Hippocampal formation (tissue), 2 donors: Measurements from ENCODE around the gene ATP1A4.

Source experiments
- DNase-seq, 2 donors: peaks; one replicate each; lab custom pipeline; 2025; lab: John Stamatoyannopoulos, UW

ATP1A4 gene

GRCh38 chr1:160206421-160207117 lies 55.2 kb downstream of the ATP1A4 start:
- DNase-seq: no peak

GRCh38 chr1:160207118-160207650 lies 55.8 kb downstream of the ATP1A4 start:
- no peak for DNase-seq

- DNase-seq: no peak
These were observed 56.6 kb downstream of the ATP1A4 start for GRCh38 chr1:160207771-160208556.

- no peak for DNase-seq
These were observed 57.3 kb downstream of the ATP1A4 start for GRCh38 chr1:160208557-160209320.

- peak in 1 of 2 donors; percentile 20 for DNase-seq
These were observed 58.1 kb downstream of the ATP1A4 start for GRCh38 chr1:160209321-160210046.

GRCh38 chr1:160210561-160210960 lies 59.2 kb downstream of the ATP1A4 start:
- peak in 1 of 2 donors; percentile 24 for DNase-seq

- DNase-seq: peak; percentile 24 to 67
These were observed 59.8 kb downstream of the ATP1A4 start for GRCh38 chr1:160211046-160211790.

- no peak for DNase-seq
These were observed 63.2 kb downstream of the ATP1A4 start for GRCh38 chr1:160214481-160215140.

- DNase-seq: no peak
These were observed 64.9 kb downstream of the ATP1A4 start for GRCh38 chr1:160216301-160216700.

- DNase-seq: no peak
These were observed 66.2 kb downstream of the ATP1A4 start for GRCh38 chr1:160217481-160218051.

- DNase-seq: peak; percentile 63 to 84
These were observed 67.9 kb downstream of the ATP1A4 start for GRCh38 chr1:160219062-160219929.

GRCh38 chr1:160220301-160220700 lies 68.9 kb downstream of the ATP1A4 start:
- no peak for DNase-seq

GRCh38 chr1:160221089-160221488 lies 69.7 kb downstream of the ATP1A4 start:
- no peak for DNase-seq

- no peak for DNase-seq
These were observed 71.1 kb downstream of the ATP1A4 start for GRCh38 chr1:160222546-160222945.

GRCh38 chr1:160224606-160225005 lies 73.2 kb downstream of the ATP1A4 start:
- DNase-seq: no peak

GRCh38 chr1:160225345-160225744 lies 73.9 kb downstream of the ATP1A4 start:
- DNase-seq: no peak

GRCh38 chr1:160226623-160227022 lies 75.2 kb downstream of the ATP1A4 start:
- DNase-seq: no peak

- no peak for DNase-seq
These were observed 75.6 kb downstream of the ATP1A4 start for GRCh38 chr1:160227034-160227433.

- no peak for DNase-seq
These were observed 76.2 kb downstream of the ATP1A4 start for GRCh38 chr1:160227561-160227960.
